ENCODE results near the gene CBARP. TPM values are rescaled to one million over a fixed set of nuclear protein-coding genes. Genes with fewer than 3 reads are reported as not detected.

CBARP gene
- total RNA-seq, 1 donor from 2014 or later, result 1.0 TPM

DNA sequence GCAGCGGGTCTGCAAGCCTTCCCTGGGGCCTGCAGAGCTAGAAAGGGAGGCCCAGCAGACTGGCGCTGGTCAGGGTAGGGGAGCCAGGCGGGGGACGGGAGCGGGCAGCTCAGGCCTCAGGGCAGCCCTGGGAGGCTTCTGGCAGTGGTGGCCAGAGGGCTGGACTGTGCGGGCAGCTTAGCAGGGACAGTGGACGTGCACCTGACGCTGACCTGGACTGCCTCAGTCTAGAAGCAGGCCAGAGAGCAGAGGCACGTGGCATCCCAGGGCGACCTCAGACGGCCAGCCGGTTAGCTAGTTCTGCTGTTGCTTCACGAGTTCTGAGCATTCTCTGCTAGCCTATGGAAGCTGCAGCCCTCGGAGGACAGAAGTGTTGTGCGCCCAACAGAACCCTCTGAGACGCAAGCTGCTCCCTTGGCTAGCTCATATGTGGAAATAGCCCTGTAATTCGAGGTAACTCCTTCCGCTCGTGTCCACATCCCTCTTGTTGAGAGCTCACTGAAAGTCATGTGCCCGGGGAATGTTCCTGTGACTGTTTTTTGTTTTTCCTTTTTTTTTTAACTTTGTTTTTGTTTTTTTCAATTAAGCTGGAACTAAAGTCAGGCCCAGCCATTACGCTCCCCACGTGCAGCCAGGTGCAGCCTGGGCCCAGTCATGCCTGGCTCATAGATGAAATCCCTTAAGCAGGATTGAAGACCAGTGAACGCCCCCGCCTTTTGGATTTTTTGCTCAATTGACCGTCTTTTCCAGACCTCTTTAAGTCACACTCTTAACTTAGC, 35.6 kb upstream of the CBARP start:
- Histone ChIP-seq H3K36me3 (peaks cover 56% of the 10 kb centered on the region), H3K27ac (peak overlapping the region; percentile 94), H3K4me1 (peaks cover 61% of the 10 kb centered on the region), H3K9me3 (no peaks in the 10 kb centered on the region), H3K4me3 (no peak overlapping the region), H3K27me3 (no peaks in the 10 kb centered on the region)
- ATAC-seq (no peak), DNase-seq (no peak)
- TF ChIP-seq CTCF (IDR thresholded peaks at IDR 0.05), result no peak
- intact Hi-C loops (cut with DNase I), result no loop called here

DNA sequence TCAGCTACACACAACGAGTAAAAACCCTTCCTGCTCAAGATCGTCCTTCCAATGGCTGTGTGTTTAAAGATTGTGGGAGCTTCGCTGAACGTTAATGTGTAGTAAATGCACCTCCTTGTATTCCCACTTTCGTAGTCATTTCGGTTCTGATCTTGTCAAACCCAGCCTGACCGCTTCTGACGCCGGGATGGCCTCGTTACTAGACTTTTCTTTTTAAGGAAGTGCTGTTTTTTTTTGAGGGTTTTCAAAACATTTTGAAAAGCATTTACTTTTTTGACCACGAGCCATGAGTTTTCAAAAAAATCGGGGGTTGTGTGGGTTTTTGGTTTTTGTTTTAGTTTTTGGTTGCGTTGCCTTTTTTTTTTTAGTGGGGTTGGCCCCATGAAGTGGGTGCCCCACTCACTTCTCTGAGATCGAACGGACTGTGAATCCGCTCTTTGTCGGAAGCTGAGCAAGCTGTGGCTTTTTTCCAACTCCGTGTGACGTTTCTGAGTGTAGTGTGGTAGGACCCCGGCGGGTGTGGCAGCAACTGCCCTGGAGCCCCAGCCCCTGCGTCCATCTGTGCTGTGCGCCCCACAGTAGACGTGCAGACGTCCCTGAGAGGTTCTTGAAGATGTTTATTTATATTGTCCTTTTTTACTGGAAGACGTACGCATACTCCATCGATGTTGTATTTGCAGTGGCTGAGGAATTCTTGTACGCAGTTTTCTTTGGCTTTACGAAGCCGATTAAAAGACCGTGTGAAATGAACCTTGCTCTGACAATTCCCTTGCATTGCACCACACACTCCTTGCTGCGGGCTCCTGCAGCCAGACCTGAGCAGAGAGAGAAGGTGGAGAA, 34.8 kb upstream of the CBARP start:
- no peak for TF ChIP-seq CTCF (IDR thresholded peaks at IDR 0.05)
- DNase-seq, result no peak
- no peaks in the 10 kb centered on the region for H3K27me3 ChIP-seq
- peak overlapping the region; percentile 69 for H3K4me3 ChIP-seq
- H3K4me1 ChIP-seq, result peaks cover 69% of the 10 kb centered on the region
- ATAC-seq, result no peak
- intact Hi-C loops (cut with DNase I), result no loop called here
- peak overlapping the region; percentile 4 for H3K27ac ChIP-seq
- no peaks in the 10 kb centered on the region for H3K9me3 ChIP-seq
- H3K36me3 ChIP-seq, result peaks cover 52% of the 10 kb centered on the region

DNA sequence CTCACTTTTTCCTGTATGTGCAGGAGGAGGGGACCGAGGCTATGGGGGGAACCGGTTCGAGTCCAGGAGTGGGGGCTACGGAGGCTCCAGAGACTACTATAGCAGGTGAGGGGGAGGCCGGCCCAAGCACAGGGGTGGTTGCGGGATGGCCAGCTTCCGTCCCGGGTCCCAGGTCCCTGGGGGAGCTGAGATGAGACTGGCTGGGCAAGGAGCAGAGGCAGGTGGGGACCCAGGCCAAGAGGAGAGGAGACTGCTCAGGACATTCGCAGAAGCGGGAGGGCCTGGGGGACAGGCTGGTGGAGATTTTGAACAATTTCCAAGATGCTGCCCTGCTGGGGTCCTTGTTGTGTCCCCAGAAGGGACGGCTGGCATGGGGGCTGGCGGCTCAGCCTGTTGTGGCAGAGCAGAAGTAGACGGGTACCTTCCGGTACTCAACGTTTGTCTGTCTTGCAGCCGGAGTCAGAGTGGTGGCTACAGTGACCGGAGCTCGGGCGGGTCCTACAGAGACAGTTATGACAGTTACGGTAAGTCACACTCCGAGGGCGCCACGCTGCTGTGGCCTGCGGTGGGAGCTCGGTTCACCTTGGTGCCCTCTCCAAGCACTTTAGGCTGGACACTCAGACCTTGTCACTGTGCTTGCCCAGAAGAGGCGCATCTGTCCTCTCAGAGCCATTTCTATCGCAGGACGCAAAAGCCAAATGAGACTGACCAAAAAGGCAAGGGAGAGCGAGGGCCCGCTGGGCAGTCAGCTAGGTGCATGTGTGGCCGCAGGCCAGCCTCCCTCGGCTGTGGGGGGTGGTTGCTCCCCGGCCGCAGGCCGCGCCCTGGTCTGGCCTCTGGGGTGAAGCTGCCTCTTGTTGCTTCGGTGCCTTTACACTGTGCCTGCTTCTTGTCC, 34.0 kb upstream of the CBARP start:
- no peak for DNase-seq
- peaks cover 48% of the 10 kb centered on the region for H3K36me3 ChIP-seq
- H3K4me3 ChIP-seq, result peak overlapping the region; percentile 69
- H3K27me3 ChIP-seq, result no peaks in the 10 kb centered on the region
- peaks cover 76% of the 10 kb centered on the region for H3K4me1 ChIP-seq
- peak overlapping the region; percentile 30 for H3K27ac ChIP-seq
- no peaks in the 10 kb centered on the region for H3K9me3 ChIP-seq
- no peak for ATAC-seq
- no peak for TF ChIP-seq CTCF (IDR thresholded peaks at IDR 0.05)
- intact Hi-C loops (cut with DNase I), result no loop called here

- Histone ChIP-seq H3K27ac (peak overlapping the region; percentile 95), H3K4me3 (peak overlapping the region; percentile 69), H3K27me3 (no peaks in the 10 kb centered on the region), H3K9me3 (no peaks in the 10 kb centered on the region), H3K4me1 (peaks cover 73% of the 10 kb centered on the region), H3K36me3 (peaks cover 48% of the 10 kb centered on the region)
- no peak for DNase-seq
- intact Hi-C loops (cut with DNase I), result no loop called here
- TF ChIP-seq CTCF (IDR thresholded peaks at IDR 0.05), result no peak
- ATAC-seq, result no peak
Measured at GRCh38 chr19:1270854-1271527, 33.2 kb upstream of the CBARP start.

Data from upper lobe of right lung (tissue), 1 donor.